ENCODE results near the gene MRPL49.

MRPL49 gene

GRCh38 chr11:65121865-65122696, at the start of gene MRPL49, which contains the start of gene FAU:
TSS of gene MRPL49 (plus strand) at chr11:65122321. CDS start at chr11:65122347, 26 bp downstream.
TSS of gene FAU (minus strand) at chr11:65122134. CDS start at chr11:65121813, 321 bp downstream.
- peak; percentile 97 to 99 for DNase-seq (ENCODE audit: low read depth in 2 of 2)

DNA sequence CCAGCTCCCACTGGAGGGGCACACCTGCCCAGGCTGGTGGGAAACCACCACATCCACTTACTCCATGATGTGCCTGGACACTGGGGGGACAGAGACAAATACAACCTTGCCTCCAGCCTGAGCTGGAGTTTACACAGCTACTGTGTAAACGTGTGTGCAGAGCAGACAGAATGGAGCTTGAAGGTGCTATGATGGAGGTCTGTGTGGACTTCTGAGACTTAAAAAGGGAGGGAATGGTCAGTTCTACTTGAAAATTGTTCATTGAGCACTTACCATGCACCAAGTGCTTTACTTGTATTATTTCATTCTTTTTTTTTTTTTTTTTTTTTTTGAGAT, 49.5 kb upstream of the MRPL49 start:
- no peak for DNase-seq (ENCODE audit: low read depth in 2 of 2)

DNA sequence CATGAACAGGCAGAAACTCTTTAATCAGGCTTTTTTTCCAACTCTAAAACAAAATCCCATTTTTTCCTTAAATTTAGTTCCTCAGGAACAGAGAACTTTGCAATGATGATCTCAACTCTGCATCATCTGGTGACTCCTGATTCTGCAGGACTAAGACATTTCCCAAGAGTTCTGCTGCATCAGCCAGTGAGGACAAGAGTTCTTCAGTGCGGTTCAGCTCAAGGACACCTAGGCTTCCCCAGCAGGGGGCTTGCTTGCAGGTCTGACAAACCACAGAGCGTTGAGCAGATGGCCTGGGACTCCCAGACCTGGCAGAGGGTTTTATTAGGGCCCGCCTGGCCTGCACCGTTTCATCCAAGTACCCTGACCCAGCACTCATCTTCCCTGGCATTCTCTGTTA, 44.7 kb upstream of the MRPL49 start:
- no peak for DNase-seq (ENCODE audit: low read depth in 2 of 2)

DNA sequence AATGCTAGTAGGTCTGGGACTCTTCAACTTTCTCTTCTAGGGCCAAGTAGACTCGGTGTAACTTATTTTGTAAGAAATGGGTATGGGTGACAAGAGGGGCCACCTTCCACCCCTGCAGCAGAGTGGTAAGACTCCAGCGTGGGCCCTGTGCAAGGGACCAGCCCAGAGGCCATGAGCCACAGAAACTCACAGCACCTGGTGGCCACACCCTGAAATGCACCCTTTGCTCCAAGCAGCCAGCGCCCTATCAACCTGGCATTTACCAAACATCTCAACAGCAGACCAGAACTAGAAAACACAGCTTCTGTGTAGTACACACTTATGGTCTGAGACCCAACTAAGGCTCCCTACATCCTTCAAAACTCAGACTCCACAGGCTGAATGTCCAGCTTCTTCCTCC, 44.0 kb upstream of the MRPL49 start:
- DNase-seq (ENCODE audit: low read depth in 2 of 2): peak; percentile 43 to 48

GRCh38 chr11:65078786-65079342, 43.3 kb upstream of the MRPL49 start:
- DNase-seq (ENCODE audit: low read depth in 2 of 2): no peak

- no peak for DNase-seq (ENCODE audit: low read depth in 2 of 2)
These were observed 38.8 kb upstream of the MRPL49 start for GRCh38 chr11:65083134-65083833.

GRCh38 chr11:65083834-65084597, 38.1 kb upstream of the MRPL49 start, which contains the start of the genes CDCA5 and ZFPL1:
TSS of gene CDCA5 (minus strand) at chr11:65084040. CDS start at chr11:65083978, 62 bp downstream.
TSS of gene ZFPL1 (plus strand) at chr11:65084222. CDS start at chr11:65084699, 477 bp downstream.
- DNase-seq (ENCODE audit: low read depth in 2 of 2): peak; percentile 93

DNA sequence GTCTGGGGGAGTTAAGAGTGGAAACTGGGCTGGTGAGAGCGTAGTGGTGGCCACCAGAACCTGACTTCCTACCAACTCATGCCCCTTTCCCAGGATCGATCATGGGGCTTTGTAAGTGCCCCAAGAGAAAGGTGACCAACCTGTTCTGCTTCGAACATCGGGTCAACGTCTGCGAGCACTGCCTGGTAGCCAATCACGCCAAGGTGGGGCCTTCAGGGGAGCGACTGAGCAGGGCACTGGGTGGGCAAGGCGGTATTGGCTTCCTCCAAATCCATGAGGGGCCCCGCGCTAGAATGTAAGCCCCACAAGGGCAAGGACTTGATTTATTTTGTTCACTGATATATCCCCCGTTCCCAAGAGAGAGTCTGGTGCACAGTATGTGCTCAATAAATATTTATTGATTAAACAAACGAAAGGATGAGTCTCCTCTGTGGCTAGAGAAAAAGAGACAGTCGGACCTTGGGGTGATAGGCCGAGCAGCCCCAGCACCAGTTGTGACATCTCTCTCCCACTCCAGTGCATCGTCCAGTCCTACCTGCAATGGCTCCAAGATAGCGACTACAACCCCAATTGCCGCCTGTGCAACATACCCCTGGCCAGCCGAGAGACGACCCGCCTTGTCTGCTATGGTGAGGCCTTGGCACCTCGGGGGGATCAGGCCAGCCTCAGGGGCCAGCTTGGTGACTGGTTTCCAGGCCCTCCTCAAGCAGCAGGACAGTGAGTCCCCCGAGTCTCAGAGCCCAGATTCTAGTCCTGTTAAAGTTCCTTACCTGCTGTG, 37.3 kb upstream of the MRPL49 start:
- DNase-seq (ENCODE audit: low read depth in 2 of 2): no peak

DNA sequence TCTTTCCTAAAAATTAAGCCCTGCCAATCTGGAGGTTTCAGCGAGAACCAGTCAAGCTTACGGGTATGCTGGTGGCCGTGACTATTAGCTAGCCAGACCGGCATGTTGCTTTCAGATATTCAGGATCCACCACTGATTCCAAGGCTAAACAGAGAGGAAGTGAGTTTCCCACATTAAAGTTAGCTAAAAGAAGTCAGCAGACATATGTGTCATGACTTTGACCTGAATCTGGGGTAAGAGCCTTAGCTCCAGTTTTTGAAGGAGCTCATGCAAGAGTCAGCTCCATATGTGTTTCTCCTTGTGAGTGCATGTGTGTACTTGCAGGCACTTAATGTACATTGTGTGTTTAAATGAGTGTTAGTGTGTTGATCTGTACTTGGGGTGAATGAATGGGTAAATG, 36.7 kb upstream of the MRPL49 start:
- no peak for DNase-seq (ENCODE audit: low read depth in 2 of 2)

DNA sequence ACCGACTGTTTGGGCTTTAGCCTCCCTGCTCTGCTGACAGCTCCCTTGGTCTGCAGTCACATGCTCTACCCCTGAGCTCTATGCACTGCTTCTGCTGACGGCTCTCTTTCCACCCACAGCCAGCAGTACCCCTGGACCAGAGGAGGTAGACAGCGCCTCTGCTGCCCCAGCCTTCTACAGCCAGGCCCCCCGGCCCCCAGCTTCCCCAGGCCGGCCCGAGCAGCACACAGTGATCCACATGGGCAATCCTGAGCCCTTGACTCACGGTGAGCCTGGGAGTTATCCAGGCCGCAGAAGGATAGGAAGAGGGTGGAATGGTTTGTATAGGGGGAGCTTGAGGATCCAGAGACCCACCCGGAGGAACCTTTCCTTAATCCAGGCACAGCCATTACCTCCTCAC, 35.3 kb upstream of the MRPL49 start:
- no peak for DNase-seq (ENCODE audit: low read depth in 2 of 2)

GRCh38 chr11:65087216-65087615, 34.9 kb upstream of the MRPL49 start:
- no peak for DNase-seq (ENCODE audit: low read depth in 2 of 2)

GRCh38 chr11:65087827-65088226, 34.3 kb upstream of the MRPL49 start:
- DNase-seq (ENCODE audit: low read depth in 2 of 2): no peak

DNA sequence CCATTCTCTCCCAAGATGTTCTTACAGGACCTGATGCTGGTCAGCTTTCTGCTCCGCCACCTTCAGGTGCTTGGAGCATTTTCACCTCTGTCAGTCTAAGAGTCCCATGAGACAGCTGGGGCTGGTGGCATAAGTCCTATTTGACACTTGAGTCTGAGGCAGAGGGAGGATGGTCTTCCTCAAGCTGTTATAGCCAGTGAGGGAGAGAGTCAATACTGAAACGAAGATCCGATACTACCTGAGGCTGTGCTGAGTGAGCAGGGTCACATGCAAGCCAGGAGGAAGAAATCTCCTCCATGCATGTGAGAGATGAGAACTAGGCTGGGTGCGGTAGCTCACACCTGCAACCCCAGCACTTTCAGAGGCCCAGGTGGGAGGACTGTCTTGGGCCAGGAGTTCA, 32.5 kb upstream of the MRPL49 start:
- no peak for DNase-seq (ENCODE audit: low read depth in 2 of 2)

DNA sequence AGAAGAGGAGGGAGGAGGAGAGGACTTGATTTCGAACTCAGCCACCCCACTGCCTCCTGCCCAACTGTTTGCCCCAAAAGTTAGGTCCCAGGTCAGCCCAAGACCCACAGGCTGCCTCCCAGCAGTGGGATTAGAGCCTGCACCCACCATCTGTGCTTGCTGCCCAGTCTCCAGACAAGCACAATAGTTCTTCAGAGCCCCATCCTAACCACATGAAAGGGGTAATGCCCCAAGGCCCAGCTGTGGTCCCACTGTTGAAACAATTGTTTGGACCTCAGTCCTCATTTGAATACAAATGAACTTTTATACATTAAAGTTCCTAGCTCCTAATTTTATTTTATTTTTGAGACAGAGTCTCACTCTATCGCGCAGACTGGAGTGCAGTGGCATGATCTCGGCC, 31.5 kb upstream of the MRPL49 start:
- DNase-seq (ENCODE audit: low read depth in 2 of 2): no peak

- no peak for DNase-seq (ENCODE audit: low read depth in 2 of 2)
These were observed 26.7 kb upstream of the MRPL49 start for GRCh38 chr11:65095427-65095826.

DNA sequence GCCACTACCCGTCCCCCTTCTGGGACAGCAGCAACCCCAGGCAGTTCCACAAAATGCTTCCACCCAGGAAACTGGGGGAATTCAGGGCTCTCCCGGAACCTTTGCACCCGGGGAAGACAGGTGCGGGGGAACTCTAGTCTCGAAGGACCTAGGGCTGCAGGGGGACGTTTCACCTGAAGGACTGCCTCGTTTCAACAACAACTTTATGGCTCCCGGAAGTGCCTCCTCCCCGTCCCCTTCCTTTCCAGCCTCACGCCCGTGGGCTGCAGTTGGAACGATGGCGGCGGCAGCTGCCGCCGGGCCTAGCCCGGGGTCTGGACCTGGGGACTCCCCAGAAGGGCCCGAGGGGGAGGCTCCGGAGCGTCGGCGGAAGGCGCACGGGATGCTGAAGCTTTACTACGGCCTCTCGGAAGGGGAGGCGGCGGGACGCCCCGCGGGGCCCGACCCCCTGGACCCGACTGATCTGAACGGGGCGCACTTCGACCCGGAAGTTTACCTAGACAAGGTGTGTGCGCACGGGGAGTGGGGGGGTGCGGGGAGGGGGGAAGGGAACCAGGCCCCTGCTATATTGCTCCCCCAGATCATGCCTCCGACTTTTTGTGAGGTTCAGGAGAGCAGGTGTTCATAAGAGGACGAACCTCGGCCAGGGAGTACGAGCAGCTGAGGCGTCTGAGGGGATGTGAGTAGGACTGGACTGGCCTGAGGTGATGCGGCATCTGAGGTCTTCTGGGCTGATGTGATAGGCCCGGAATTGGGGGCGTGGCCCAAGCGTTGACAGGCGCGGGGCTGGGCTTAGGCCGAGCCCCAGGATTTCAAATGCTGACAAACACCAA, 25.9 kb upstream of the MRPL49 start, which contains the start of gene VPS51:
VPS51 (plus strand) TSS at position 241 of the 833 bp plus-strand sequence; CDS start at position 278, 37 bp downstream.
- DNase-seq (ENCODE audit: low read depth in 2 of 2): peak; percentile 74 to 80

DNA sequence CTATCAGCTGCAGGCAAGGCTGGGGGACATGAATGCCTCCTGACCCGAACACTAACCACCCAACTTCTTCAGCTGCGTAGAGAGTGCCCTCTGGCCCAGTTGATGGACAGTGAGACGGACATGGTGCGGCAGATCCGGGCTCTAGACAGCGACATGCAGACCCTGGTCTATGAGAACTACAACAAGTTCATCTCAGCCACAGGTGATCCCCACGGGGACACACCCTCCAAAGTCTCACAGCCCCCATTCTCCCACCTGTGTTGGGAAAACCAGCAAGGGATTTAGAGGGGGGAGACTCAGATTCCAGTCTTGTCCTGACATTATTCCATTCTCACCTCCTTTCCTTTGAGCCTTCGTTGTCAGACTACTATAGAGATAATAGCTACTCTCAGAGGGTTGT, 25.2 kb upstream of the MRPL49 start:
- DNase-seq (ENCODE audit: low read depth in 2 of 2): no peak

DNA sequence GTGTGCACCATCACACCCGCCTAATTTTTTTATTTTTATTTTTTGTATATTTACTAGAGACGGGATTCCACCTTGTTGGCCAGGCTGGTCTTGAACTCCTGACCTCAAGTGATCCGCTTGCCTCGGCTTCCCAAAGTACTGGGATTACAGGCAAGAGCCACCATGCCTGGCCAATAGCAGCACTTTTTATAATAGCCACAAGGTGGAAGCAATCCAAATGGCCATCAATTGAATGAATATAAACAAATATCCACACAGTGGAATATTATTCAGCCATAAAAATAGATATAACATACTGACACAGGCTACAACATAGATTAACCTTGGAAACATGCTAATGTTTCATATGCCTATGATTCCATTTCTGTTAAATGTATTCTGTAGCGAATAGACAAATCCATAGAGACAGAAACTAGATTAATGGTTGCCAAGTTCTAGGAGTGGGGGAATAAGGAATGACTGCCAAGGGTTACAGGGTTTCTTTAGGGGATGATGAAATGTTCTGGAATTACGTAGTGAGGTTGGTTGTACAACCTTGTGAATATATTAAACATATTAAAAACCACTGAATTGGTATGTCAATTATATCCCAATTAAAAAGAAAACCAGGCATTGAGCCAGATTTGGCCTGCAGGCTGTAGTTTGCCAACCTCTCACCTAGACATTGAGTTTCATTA, 21.3 kb upstream of the MRPL49 start:
- DNase-seq (ENCODE audit: low read depth in 2 of 2): no peak
